TTC549 (cell line): Measurements from ENCODE around the gene MMS19.

Source experiments
- FAIRE-seq: peaks from 2 replicates; lab custom pipeline; 2012; peaks lifted over from hg19 to GRCh38; lab: Jason Lieb, UNC

MMS19 gene

GRCh38 chr10:97416565-97416964 is 81.7 kb downstream of the MMS19 start:
- FAIRE-seq, result no peak

DNA sequence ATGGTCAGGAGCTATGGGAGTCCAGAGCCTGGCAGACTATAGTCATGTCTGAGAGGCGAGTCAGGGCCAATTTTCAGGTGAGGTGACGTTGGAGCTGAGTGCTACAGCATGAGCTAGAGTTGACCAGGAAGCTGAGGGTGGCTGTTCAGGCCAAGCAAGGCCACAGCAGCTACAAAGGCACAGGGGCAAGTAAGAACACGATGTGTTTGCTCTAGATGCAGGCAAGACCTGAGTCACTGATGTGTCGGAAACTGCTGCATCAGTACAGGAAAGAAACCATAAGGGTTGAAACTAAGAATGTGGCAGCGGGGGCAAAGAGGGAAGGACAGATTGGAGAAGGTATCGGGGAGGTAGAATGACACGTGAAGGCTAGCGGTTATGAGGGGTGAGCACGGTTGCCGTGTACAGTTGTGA is 85.3 kb downstream of the MMS19 start:
- FAIRE-seq, result no peak

- FAIRE-seq, result no peak
These were observed 86.8 kb downstream of the MMS19 start for GRCh38 chr10:97411406-97411805.

DNA sequence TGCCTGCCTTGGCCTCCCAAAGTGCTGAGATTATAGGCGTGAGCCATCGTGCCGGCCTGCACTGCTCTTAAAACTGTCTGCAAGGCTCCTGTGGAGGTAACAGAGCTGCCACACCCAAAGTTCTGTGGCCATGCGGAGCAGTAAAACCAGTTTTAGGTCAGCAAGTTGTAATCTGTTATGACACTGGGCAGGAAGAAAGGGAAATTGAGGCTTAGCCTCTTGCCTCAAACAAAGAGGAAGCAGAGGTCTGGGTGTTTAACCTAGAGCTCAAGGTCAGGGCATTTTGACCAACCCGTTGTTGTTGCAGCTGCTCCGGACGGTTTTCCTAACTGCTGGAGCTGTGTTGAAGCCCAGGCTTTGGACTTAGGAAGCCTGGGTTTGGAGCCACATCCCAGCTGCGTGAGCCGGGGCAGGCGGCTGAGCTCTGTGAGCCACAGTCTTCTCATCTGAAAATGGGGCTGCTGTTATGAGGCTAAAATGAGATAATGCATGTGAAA is 89.7 kb downstream of the MMS19 start:
- no peak for FAIRE-seq
